Gastroesophageal sphincter (tissue), 3 donors: Measurements from ENCODE around the gene ELOVL4.

Experiments used
- EP300 ChIP-seq: sonication (generic); formaldehyde crosslinking; IDR thresholded peaks from one replicate; pipeline ENCODE4 v1.6.1; 2017; ENCODE audit warnings: antibody characterized with exemption, mild to moderate bottlenecking
- POLR2A ChIP-seq, 2 donors: fragments of 450-650 bp; IDR thresholded peaks; one replicate each; pipeline ENCODE4 v1.6.1; 2017; ENCODE audit warnings: antibody characterized with exemption in 2 of 2, mild to moderate bottlenecking in 2 of 2, moderate library complexity in 1 of 2
- POLR2AphosphoS5 ChIP-seq: sonication (generic); formaldehyde crosslinking; IDR thresholded peaks from one replicate; pipeline ENCODE4 v1.6.1; 2017; ENCODE audit warnings: antibody characterized with exemption
- TF ChIP-seq, protein P1 (sequence below), 4 experiments: fragments of 200-600 bp in 2 of 4; fragments of 450-650 bp in 2 of 4; sonication (generic) in 1 of 4; IDR thresholded peaks; one replicate each; pipeline ENCODE4 v1.5.1; 2017 to 2019; ENCODE audit warnings: antibody characterized with exemption in 4 of 4, mild to moderate bottlenecking in 2 of 4, moderate library complexity in 2 of 4

DNA sequence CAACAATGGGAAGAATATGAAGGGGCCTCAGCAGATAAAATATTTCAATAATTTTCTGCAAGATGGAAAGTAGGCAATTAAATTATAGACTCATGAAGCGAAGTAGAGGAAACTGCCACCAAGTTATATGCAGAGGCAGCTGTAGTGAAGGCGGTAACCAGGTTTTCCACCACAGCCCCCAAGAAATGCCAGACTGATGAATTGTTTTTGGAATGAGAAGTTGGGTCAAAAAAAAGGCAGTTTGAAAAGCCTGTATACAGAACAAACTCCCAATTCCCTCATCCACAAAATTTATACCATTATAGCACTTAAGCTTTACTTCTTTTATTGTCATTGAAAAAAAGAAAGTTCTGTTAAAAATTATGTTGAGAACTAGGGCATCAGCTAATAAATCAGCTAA, 45.3 kb downstream of the ELOVL4 start:
- TF ChIP-seq, protein P1, sequence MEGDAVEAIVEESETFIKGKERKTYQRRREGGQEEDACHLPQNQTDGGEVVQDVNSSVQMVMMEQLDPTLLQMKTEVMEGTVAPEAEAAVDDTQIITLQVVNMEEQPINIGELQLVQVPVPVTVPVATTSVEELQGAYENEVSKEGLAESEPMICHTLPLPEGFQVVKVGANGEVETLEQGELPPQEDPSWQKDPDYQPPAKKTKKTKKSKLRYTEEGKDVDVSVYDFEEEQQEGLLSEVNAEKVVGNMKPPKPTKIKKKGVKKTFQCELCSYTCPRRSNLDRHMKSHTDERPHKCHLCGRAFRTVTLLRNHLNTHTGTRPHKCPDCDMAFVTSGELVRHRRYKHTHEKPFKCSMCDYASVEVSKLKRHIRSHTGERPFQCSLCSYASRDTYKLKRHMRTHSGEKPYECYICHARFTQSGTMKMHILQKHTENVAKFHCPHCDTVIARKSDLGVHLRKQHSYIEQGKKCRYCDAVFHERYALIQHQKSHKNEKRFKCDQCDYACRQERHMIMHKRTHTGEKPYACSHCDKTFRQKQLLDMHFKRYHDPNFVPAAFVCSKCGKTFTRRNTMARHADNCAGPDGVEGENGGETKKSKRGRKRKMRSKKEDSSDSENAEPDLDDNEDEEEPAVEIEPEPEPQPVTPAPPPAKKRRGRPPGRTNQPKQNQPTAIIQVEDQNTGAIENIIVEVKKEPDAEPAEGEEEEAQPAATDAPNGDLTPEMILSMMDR (IDR thresholded peaks at IDR 0.05), result no peak
- TF ChIP-seq POLR2AphosphoS5 (no peak), POLR2A (IDR thresholded peaks at IDR 0.05) (no peak), EP300 (no peak)
